Measurements from ENCODE around the gene NFKBIE.
A peak's percentile ranks its signal among the peaks of the same experiment; 100 is the strongest.
"Not testable (repeated sequence)": the region's sequence is repeated elsewhere in the genome, so short reads cannot be mapped to it uniquely, and the experiment has no call there.

The NFKBIE gene

GRCh38 chr6:44265007-44265721 is at the start of gene NFKBIE:
NFKBIE (minus strand) TSS chr6:44265551; CDS start chr6:44265346, 205 bp downstream.
- no peaks in the 10 kb centered on the region for H3K79me2 ChIP-seq (ENCODE audit: insufficient read depth, low read length)
- no peaks in the 10 kb centered on the region for H3F3A ChIP-seq (ENCODE audit: insufficient read depth, low read length)
- H2AFZ ChIP-seq (ENCODE audit: low read length), result no peak within 1 kb of the TSS
- no peaks in the 10 kb centered on the region for H3K9me2 ChIP-seq (ENCODE audit: low read depth, low read length)
- H3K36me3 ChIP-seq (ENCODE audit: insufficient read depth, low read length), result peaks cover 15% of the 10 kb centered on the region; the same call in 1 of the 2 replicates
- H3K4me1 ChIP-seq (ENCODE audit: insufficient read depth, low read length, severe bottlenecking), result peaks cover 50% of the 10 kb centered on the region
- H4K20me1 ChIP-seq (ENCODE audit: insufficient read depth, low read length), result no peaks in the 10 kb centered on the region
- peak within 1 kb of the TSS; percentile 91 for H3K4me2 ChIP-seq (ENCODE audit: low read length)
- H3K9me3 ChIP-seq (ENCODE audit: low read length), result no peaks in the 10 kb centered on the region
- peak within 1 kb of the TSS; percentile 80 for H3K27ac ChIP-seq (ENCODE audit: low read depth, low read length, poor library complexity, severe bottlenecking)
- TF ChIP-seq CTCF (IDR thresholded peaks at IDR 0.05; ENCODE audit: low read length) (peak; percentile 72), EZH2 (IDR thresholded peaks at IDR 0.05; ENCODE audit: borderline replicate concordance, low read length) (no peak)
- peak within 1 kb of the TSS; percentile 76 for H3K4me3 ChIP-seq (ENCODE audit: low read depth, low read length, poor library complexity, severe bottlenecking)
- 0 out of 2 replicates have a peak, but pooled peaks cover 6% of the 10 kb centered on the region for H3K27me3 ChIP-seq (ENCODE audit: insufficient read depth, low read length)
- peak within 1 kb of the TSS; percentile 89 for H3K9ac ChIP-seq (ENCODE audit: low read length)

GRCh38 chr6:44314657-44315056 is 49.3 kb upstream of the NFKBIE start:
- H3K4me3 ChIP-seq (ENCODE audit: low read depth, low read length, poor library complexity, severe bottlenecking); H3K79me2 ChIP-seq (ENCODE audit: insufficient read depth, low read length); H3K27ac ChIP-seq (ENCODE audit: low read depth, low read length, poor library complexity, severe bottlenecking); H4K20me1 ChIP-seq (ENCODE audit: insufficient read depth, low read length); H3K27me3 ChIP-seq (ENCODE audit: insufficient read depth, low read length); H3K4me2 ChIP-seq (ENCODE audit: low read length); H3K9me2 ChIP-seq (ENCODE audit: low read depth, low read length); H3K9me3 ChIP-seq (ENCODE audit: low read length); H2AFZ ChIP-seq (ENCODE audit: low read length); H3K9ac ChIP-seq (ENCODE audit: low read length); H3F3A ChIP-seq (ENCODE audit: insufficient read depth, low read length): not testable (repeated sequence)
- peaks cover 11% of the 10 kb centered on the region for H3K4me1 ChIP-seq (ENCODE audit: insufficient read depth, low read length, severe bottlenecking)
- H3K36me3 ChIP-seq (ENCODE audit: insufficient read depth, low read length), result peaks cover 24% of the 10 kb centered on the region; the same call in 1 of the 2 replicates

GRCh38 chr6:44312901-44313788 is 47.8 kb upstream of the NFKBIE start, which contains the start of gene AARS2:
AARS2 (minus strand) TSS chr6:44313347; CDS start chr6:44313323, 24 bp downstream.
- Histone ChIP-seq H4K20me1 (ENCODE audit: insufficient read depth, low read length) (no peaks in the 10 kb centered on the region), H3K27me3 (ENCODE audit: insufficient read depth, low read length) (no peaks in the 10 kb centered on the region), H3K79me2 (ENCODE audit: insufficient read depth, low read length) (no peaks in the 10 kb centered on the region), H3K4me1 (ENCODE audit: insufficient read depth, low read length, severe bottlenecking) (peaks cover 11% of the 10 kb centered on the region), H3F3A (ENCODE audit: insufficient read depth, low read length) (no peaks in the 10 kb centered on the region), H2AFZ (ENCODE audit: low read length) (no peak within 1 kb of the TSS), H3K9me2 (ENCODE audit: low read depth, low read length) (no peaks in the 10 kb centered on the region), H3K9ac (ENCODE audit: low read length) (peak within 1 kb of the TSS; percentile 82), H3K4me2 (ENCODE audit: low read length) (peak within 1 kb of the TSS; percentile 85), H3K27ac (ENCODE audit: low read depth, low read length, poor library complexity, severe bottlenecking) (peak within 1 kb of the TSS; percentile 31), H3K9me3 (ENCODE audit: low read length) (no peaks in the 10 kb centered on the region), H3K4me3 (ENCODE audit: low read depth, low read length, poor library complexity, severe bottlenecking) (peak within 1 kb of the TSS; percentile 77), H3K36me3 (ENCODE audit: insufficient read depth, low read length) (peaks cover 34% of the 10 kb centered on the region; the same call in 1 of the 2 replicates)
- TF ChIP-seq CTCF (IDR thresholded peaks at IDR 0.05; ENCODE audit: low read length) (peak; percentile 92), EZH2 (IDR thresholded peaks at IDR 0.05; ENCODE audit: borderline replicate concordance, low read length) (no peak)

All from OCI-LY1 (cell line).